ENCODE data around the gene GOLGA7B.
A peak's percentile ranks its signal among the peaks of the same experiment; 100 is the strongest.

The GOLGA7B gene

DNA sequence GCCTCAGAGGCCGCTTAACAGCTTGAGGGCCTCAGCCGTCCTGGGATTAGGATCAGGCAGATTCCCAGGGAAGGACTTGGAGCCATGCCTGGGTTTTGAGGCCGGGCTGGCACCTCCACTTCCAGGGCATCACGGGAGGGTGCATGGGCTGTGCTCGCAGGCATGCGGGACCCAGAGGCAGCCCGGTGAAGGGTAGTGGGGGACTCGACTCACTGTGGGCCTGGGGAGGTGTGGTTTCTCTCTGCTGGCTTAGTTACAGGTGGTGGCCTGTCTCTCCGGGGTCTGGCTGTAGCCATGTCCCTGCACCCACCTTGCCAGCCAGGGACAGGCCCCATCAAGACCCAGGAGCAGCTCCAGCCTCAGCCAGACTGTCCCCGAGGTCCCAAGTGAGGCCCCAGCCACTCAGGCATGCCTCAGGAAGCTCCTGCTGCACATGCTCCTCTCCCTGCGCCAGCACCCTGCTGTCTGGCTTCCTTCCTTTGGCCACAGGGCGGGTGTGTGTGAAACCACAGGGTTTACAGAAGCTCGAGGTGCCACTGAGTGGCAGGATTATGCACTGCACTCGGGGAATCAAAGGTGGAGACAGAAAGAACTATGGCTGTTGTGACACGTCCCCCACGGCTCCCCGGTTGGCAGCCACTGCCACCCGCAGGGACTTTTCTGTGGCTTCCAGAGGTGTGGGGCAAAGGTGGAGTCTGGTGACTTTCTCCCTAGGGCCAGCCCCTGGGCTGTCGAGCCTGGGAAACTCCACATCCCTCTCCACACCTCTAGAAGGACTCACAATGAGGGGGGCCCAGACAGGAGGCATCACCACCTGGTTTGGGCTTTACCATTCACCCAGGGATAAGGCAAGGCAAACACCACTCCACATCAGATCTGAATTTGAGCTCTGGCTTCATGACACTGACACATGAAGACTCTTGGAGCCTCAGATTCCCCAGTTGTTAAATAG is 19.7 kb downstream of the GOLGA7B start:
- DNase-seq: peak; percentile 85

DNA sequence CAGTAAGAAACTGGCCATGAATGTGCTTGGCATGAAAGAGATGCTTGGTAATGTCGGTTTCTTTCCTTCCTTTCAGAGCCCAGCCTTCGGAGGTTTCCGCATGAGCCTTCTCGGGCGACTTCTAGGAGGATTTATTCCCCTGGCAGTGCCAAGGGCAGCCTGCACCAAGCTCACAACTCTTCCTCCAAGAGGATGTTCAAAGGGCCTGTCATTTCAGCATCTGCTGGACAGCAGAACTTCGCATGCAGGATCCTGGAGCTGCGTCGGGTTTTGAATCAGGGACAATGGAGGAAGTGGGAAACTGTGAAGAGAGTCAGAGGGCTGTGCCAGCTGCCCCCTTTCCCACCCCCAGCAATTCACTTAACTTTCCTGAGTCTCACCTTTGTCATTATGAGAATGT is 21.3 kb downstream of the GOLGA7B start:
- DNase-seq: no peak

DNA sequence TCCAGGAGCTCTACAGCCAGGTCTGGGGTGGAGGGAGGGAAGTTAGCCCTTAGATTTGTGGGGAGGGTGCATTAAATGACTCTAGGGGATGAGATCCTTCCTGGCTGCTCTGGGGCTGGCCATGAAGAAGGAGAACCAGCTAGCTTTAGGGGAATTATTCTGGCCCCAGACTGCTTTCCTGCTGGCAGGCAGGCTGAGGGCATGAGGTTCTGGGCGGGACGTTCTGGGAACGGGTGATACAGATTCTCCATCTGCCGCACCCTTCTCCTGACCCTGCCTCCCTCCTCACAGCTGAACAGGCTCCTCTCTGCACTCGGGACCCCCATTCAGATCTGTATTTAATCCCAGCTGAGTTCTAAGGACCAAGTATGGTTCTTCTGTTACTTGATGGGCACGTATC is 23.9 kb downstream of the GOLGA7B start:
- peak; percentile 27 for DNase-seq

DNA sequence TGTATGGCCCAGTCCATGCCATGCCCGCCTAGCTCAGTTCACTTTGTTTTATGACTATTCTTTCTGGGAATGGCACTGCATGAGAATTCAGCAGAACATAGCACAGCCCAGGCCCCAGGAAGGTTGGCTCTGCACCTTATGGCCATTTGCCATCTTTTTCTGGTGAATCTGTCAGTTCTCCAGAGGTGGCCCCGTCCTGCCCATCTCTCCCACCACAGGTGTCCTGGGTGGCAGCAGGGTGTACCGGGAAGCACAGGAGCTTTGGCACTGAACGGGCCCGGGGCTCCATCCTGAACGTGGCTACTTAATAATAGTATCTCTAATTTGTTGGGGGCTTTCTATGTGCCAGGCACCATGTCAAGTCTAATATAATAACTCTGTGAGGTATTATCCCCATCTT is 24.7 kb downstream of the GOLGA7B start:
- DNase-seq: no peak

DNA sequence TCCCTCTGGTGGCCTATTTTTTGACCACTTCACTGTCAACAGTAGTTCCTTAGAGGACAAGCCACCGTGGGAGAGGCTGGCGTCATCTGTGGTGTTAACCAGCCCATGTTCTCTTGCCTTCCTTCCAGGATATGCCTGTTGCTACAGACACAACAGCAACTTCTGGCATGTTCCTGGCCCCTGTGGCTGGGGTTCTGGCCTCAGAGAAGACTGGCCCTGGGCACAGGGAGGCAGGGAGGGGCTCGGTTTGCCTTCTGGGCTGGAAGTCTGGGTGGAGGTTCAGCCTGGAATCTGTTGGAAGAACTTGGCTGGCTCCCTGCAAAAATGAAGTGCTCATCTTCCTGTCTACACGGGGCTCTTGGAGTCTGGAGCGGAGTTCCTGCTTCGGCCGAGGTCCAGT is 25.7 kb downstream of the GOLGA7B start:
- DNase-seq: no peak

DNA sequence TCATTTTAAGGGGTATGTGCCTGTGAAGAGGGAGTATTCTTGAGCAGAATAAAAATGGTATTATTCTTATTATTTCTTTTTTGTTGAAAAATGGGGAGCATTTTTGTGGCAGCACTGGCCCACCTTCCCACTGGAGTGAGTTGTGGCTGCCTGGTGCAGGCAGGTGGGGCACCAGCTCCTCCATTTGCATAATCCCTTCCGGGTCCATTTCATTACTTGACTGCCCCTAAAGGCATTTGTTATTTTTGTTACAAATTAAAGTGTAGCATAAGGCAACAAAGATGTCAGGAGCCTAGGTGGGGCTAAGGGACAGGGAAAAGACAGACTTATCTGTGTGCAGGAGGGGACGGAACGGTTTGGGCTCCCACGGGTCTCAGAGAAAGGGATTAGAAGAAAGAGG is 26.8 kb downstream of the GOLGA7B start:
- no peak for DNase-seq

DNA sequence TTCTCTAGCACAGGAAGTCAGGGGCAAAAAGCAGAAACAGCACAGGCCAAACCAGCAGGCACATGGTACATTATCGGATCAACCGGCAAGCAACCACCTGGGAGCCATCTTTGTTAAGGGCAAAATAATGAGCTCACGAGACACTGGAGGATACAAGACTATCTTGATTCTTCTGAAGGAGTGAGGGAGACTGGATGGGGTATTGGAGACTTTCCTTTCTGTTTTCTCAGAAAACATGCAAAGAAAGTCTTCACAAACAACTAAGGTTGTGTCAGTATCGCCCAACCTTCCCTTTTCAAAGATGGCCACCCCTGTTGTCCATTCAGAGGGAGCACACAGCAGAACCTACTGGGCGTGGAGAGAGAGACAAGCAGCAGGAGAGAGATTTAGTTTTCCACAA is 29.6 kb downstream of the GOLGA7B start:
- no peak for DNase-seq

DNA sequence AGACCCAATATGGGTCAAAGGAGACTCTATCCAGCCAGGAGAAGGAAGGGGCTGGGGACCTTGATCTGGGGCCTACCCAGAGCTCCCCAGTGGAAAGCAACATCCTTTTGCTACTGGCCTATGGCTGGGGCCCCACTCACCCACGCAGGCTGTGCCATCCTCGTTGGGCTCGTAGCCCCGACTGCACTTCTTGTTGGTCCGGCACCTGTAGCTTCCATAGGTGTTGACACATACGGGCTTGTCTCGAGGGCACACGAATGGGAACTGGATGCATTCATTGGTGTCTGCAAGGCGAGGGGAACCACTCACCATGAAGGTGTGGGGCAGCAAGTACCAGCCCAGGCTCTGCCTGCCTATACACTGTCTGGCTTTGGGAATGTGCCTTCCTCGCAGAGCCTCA is 30.5 kb downstream of the GOLGA7B start:
- DNase-seq: no peak

DNA sequence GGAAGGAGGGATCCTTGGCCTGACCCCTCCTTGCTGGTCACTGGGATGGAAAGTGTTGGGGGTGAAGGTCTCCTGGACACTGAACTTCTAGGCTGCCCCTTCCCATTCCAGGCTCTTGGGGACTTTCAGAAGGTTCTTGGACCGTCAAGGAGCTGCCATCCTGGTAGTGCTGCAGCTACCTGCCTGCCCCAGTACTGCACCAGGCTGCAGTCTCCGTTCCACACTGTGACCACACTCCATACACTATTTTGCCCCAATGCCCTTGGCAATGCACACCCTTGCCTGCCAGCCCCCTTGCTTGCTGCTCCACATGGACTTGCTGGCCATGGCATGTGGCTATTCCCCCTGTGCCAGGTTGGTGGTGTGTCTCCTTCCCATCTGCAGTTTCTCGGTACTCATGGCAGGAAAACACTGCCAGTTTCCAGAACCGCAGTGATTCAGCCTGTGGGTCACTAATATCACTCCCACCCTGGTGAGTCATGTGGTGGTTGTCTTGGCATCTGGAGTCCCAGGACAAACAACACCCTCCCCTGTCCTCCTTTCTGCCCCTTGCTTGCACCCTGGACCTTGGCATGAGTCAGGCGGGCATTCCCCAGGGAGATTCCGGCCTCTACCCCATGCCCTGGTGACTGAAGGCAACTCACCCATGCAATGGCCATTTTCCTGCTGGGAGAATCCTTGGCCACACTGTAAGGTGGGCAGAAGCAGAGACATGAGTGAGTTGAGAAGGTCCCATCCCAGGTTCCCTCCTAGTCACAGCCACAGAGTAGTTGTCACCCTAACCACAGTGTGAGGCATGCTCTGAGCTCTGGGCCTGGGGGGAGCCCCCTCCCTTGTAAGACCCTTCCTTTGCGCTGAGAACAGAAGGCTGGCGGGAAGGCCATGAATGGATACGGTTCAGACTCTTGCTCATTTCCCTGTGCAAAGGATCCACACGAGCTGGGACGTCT is 32.8 kb downstream of the GOLGA7B start:
- DNase-seq: no peak

DNA sequence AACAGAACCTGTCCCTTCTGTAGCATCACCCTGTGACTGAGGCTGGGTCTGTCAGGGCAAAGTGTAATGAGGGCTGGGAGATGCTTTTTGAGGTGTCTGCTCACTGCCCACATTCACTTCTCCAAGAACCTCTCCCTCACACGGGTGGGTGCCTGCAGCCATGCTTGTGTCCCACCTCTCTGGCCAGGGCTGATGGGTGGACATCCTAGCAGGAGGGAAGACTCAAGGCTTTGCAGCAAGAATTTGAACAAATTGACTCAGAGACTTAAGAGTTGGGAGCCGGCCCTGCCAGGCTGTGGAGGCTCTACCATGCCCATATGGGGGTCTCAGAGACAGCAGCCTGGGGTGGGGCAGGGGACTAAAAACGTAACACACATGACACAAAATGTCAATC is 33.4 kb downstream of the GOLGA7B start:
- no peak for DNase-seq

DNA sequence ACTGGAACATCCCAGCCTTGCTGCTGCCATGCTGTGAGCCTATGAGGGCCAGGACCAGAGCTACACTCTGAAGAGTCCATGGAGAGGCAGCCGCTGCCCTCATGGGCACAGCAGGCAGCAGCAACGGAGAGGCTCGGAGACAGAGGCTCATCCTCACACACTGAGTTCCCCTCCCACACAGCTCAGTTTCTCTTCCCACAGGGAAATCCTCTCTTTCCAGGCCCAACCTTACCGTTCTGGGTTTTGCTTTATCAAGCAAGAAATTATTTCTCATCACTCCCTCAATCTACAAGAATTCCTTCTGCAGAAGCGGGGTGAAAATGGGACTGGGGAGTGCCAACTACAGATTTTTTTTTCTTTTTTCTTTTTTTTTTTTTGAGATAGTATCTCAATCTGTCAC is 36.6 kb downstream of the GOLGA7B start:
- no peak for DNase-seq

DNA sequence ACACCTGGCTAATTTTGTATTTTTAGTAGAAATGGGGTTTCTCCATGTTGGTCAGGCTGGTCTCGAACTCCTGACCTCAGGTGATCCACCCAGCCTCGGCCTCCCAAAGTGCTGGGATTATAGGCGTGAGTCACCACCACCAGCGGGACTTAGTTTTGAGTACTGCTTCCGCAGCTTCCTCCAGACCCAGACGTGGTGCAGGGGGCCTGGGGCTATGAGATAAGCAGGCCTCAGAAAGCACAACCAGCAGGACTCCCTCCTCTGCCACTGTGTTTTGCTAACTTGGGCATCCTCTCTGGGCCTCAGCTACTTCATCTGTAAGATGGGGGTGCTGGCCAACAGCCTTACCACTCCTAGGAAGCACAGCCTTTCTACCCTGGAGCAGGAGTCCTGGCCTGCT is 37.8 kb downstream of the GOLGA7B start:
- no peak for DNase-seq

DNA sequence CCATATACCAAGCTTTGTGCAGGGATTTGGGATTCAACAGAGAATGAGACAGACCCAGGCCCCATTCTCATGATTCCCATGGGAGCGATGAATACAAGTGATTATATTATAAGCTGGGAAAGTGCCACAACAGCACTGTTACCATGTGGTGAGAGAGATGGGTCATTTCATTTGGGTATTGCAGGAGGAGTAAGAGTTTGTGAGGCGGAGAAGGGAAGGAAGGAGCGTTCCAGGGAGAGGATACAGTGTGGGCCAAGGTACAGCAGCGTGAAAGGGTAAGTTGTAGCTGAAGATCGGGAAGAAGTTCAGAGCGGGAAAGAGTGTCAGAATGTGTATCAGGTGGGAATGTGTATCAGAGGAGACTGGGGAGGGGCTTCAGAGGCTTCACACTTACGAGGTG is 38.5 kb downstream of the GOLGA7B start:
- DNase-seq: no peak

DNA sequence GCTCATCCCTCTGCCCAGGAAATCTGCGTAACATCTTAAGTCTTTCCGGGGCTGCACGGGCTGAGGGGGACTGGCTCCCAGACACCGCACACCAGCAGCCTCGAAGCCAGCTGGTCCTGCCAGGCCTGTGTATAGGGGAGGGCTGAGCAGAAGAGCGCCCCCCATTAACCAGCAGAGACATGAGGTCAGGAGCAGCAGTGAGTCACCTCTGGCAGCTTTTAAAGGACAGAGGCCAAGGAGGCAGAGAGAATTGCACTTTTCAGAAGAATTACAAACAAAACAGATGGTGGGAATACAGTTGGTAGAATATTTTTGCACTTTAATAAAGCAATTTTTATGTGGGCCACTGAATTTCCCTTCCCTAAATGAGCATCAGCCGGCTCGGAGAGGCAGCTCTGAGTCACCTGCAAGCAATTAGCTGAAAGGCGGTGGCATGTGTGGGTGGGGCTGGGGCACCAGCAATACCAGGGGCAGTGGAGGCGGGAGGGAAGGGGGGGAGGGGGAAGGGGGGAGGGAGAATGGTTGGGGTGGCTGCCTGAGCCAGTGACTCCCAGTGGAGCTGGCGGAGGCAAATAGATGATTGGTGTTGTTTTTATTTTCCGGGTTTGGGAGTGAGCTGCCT is 39.1 kb downstream of the GOLGA7B start:
- peak; percentile 70 for DNase-seq

DNA sequence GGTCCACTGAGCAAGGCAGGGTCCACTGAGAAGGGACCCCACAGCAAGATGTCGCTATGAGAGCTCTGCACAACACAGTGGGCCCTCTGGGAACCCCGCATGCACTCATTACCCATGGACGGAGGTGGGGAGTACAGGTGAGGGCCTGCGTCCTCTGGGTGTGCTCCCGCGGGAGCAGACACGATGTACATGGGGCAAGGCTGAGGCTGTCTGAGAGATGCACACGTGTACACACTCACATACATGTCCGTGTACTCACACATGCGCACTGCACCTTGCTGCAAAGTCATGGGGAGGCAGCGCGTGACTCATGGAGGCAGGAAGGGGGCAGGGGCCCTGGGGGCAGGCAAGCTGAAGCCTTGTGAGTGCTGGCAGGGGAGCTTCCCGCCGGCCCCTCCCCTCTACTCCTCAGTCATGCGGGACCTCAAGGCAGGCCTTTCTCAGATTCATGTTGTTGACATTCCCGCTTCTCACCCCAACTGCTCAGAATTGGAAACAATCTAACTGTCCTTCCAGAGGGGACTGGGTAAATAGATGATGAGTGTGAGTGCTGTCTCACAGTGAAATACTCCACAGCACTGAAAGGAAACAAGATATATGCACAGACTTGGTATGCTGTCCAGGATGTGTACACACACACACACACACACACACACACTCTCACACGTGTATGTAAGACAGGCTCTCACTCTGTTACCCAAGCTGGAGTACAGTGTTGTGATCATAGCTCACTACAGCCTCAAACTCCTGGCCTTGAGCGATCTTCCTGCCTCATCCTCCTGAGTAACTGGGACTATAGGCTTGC is 40.0 kb downstream of the GOLGA7B start:
- DNase-seq: no peak

DNA sequence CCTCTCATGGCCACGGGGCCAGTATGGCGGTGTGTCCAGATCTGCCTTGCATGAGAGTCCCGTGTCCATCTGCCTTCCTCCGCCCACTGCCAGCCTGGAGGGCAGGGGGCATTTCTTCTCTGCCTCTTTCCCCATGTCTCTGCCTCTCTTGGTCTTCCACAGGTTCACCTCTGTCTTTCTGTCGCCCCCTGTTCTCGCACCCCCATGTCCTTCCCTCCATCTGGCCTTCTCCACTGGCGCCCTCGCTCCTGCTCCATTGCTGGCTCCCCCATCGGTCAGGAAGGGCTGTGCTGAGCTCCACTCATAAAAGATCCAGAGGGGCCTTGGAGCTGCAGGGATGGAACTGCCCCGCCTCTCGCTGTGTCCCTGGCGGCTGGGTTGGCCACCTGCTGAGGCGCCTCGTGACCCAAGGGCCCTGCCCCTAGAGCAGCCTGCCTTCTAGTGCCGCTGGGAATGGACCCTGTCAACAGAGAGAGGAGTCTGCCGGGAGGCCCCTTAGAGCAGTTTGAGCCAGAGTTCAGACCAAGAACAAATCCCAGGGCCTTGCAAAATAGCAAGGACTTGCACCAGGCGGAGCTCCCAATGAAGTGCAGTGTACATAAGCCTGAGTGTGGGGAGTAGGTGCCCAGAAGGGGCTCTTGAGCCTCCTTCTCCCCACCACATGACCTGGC is 42.0 kb downstream of the GOLGA7B start:
- no peak for DNase-seq

DNA sequence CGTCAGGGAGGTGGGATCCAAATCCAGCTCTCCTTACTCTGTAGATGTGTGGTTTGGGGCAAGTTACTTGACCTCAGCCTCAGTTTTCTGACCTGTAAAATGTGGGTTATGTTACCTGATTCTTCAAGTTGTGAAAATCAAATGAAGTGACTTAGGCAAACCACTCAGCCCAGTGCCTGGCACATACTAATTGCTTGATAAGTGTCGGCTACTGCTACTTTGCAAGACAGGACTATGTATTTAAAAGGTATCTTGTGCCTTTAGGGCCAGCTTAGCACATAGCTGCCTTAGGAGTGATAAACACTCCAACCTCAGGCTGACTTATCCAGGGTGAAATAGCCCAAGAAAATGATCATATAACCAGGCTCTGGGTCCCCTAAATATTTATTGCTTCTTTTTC is 42.9 kb downstream of the GOLGA7B start:
- no peak for DNase-seq

DNA sequence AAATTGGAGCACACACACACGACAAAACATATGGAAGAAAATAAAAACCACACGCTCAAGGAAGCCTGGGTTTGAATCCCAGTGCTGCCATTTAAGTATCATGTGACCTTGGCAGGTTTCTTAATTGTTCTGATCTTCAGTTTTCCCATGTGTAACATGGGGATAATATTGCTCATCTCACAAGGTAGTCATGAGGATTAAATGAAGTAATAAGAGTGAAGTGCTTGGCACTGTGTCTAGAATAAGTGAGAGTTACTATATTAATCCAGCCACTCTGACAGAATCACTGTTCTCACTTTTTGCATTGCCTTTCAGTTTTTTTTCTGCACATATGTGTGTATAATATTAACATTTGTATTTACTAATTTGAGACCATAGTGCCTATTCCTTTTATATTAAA is 43.3 kb downstream of the GOLGA7B start:
- no peak for DNase-seq

DNA sequence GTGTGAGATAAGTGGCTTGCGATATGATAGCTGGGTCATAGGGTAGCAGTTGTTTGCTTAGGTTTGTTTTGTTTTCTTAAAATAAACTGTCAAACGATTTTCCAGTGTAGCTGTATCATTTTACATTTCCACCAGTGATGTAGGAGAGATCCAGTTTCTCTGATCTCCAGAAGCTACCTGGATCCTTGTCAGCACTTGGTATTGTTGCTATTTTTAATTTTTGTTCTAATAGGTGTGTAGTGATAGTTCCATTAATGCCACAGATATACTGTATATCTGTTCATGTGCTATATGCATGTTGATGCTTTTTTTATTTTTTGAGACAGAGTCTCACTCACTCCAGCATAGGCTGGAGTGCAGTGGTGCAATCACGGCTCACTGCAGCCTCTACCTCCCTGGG is 44.4 kb downstream of the GOLGA7B start:
- no peak for DNase-seq

DNA sequence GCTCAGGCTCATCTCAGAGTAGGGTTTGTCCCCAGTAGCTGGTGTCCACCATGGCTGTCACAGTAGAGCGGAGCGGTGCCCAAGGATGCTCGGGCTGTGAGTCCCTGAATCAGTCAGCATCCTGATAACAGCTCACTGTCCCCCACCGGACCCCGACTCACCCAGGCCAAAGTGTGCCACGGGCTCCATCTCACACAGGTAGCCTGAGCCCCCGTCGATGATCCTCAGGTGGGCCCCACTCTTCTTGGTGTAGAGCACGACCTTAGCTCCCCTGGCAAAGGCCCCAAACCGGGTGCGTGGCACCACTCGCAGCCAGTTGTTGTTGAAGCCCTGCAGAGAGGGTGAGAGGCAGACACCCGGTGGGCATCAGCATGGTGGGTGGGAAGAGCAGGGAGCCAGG is 45.4 kb downstream of the GOLGA7B start:
- DNase-seq: no peak

DNA sequence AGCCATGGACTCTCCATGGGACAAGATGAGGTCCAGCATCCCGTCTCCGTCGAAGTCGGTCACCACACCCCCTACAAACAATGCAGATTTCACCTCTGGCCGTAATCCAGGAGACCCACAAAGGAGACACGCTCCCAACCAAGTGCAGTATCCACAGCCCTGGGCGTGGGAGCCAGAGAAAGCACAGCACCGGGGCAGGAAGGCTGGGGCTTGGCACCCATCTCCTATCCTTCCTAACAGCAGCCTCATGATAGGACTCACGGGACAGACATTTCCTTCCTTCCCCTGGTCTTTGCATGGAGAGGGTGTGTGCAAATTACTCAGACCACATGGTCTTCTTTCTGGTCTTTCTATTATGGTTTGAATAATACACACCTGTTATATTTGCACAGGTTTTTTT is 46.3 kb downstream of the GOLGA7B start:
- DNase-seq: no peak

DNA sequence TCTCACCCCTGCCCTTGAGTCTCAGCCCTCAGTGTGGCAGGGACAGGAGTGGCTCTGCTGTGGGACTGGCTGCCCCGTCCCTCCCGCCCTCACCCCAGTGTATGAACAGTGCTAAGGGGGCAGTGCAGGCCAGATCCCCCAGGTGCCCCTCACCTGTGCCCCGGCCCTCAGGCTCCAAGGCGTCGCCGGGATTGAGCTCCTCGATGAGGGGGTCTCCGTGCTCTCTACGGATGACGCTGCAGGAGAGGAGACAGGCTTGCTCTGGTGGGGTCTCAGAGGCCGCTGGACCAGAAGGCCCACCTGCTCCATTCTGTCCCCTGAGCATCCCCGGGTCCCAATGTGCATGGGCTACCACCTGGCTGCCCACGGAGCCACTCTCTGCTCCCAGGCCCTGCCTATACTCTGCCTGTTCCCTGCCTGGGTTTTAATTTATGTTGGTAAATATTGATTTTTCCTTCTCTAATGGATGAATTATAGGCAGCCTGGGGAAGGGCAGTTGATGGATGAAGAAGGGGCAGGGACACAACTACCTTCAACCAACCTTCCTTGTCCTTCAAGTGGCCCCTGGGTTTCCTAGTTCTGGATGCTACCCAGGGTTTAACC is 47.2 kb downstream of the GOLGA7B start:
- no peak for DNase-seq
